ENCODE data around the gene TUBB6.

GRCh38 chr18:12288403-12288755 is 19.7 kb upstream of the TUBB6 start:
- TF ChIP-seq, protein P1, sequence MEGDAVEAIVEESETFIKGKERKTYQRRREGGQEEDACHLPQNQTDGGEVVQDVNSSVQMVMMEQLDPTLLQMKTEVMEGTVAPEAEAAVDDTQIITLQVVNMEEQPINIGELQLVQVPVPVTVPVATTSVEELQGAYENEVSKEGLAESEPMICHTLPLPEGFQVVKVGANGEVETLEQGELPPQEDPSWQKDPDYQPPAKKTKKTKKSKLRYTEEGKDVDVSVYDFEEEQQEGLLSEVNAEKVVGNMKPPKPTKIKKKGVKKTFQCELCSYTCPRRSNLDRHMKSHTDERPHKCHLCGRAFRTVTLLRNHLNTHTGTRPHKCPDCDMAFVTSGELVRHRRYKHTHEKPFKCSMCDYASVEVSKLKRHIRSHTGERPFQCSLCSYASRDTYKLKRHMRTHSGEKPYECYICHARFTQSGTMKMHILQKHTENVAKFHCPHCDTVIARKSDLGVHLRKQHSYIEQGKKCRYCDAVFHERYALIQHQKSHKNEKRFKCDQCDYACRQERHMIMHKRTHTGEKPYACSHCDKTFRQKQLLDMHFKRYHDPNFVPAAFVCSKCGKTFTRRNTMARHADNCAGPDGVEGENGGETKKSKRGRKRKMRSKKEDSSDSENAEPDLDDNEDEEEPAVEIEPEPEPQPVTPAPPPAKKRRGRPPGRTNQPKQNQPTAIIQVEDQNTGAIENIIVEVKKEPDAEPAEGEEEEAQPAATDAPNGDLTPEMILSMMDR (conservative IDR thresholded peaks at IDR 0.05 in 1 of 2, IDR thresholded peaks at IDR 0.05 in 1 of 2; ENCODE audit: low read depth in 1 of 2, low read length in 2 of 2) = no peak
- no peak for TF ChIP-seq EZH2 (IDR thresholded peaks at IDR 0.05; ENCODE audit: low read length, missing control alignments)

Measured in fibroblast of lung (primary cell).